ENCODE measurements around the gene SWAP70.

The SWAP70 gene

GRCh38 chr11:9669954-9670353 is 6.1 kb downstream of the SWAP70 start:
- H3K36me3 ChIP-seq (ENCODE audit: insufficient read depth) = no peaks in the 10 kb centered on the region
- H3K4me2 ChIP-seq = no peak overlapping the region
- H3K79me2 ChIP-seq (ENCODE audit: insufficient read depth, low read depth) = no peaks in the 10 kb centered on the region
- no peak overlapping the region for H3K27ac ChIP-seq
- no peak for TF ChIP-seq CTCF (conservative IDR thresholded peaks at IDR 0.05; ENCODE audit: low read depth, low read length)
- H2AFZ ChIP-seq (ENCODE audit: low read depth) = no peak overlapping the region
- no peaks in the 10 kb centered on the region for H3K27me3 ChIP-seq (ENCODE audit: insufficient read depth, low read depth)
- no peak overlapping the region for H3K9ac ChIP-seq
- no peaks in the 10 kb centered on the region for H4K20me1 ChIP-seq (ENCODE audit: insufficient read depth)
- H3K4me1 ChIP-seq (ENCODE audit: low read depth, poor library complexity, severe bottlenecking) = no peaks in the 10 kb centered on the region
- H3K4me3 ChIP-seq (IDR thresholded peaks at IDR 0.05; ENCODE audit: insufficient read depth, low read depth, low read length) = no peak overlapping the region

GRCh38 chr11:9672288-9672916 is 8.5 kb downstream of the SWAP70 start:
- no peak overlapping the region for H3K9ac ChIP-seq
- no peak overlapping the region for H3K4me2 ChIP-seq
- no peaks in the 10 kb centered on the region for H3K36me3 ChIP-seq (ENCODE audit: insufficient read depth)
- no peaks in the 10 kb centered on the region for H4K20me1 ChIP-seq (ENCODE audit: insufficient read depth)
- no peaks in the 10 kb centered on the region for H3K79me2 ChIP-seq (ENCODE audit: insufficient read depth, low read depth)
- H3K4me3 ChIP-seq (IDR thresholded peaks at IDR 0.05; ENCODE audit: insufficient read depth, low read depth, low read length) = no peak overlapping the region
- H3K27me3 ChIP-seq (ENCODE audit: insufficient read depth, low read depth) = no peaks in the 10 kb centered on the region
- no peaks in the 10 kb centered on the region for H3K4me1 ChIP-seq (ENCODE audit: low read depth, poor library complexity, severe bottlenecking)
- no peak overlapping the region for H3K27ac ChIP-seq
- no peak overlapping the region for H2AFZ ChIP-seq (ENCODE audit: low read depth)
- TF ChIP-seq CTCF (conservative IDR thresholded peaks at IDR 0.05; ENCODE audit: low read depth, low read length) = no peak

GRCh38 chr11:9672918-9673317 is 9.0 kb downstream of the SWAP70 start:
- no peaks in the 10 kb centered on the region for H3K27me3 ChIP-seq (ENCODE audit: insufficient read depth, low read depth)
- H3K4me3 ChIP-seq (IDR thresholded peaks at IDR 0.05; ENCODE audit: insufficient read depth, low read depth, low read length) = no peak overlapping the region
- H4K20me1 ChIP-seq (ENCODE audit: insufficient read depth) = no peaks in the 10 kb centered on the region
- H2AFZ ChIP-seq (ENCODE audit: low read depth) = no peak overlapping the region
- H3K79me2 ChIP-seq (ENCODE audit: insufficient read depth, low read depth) = no peaks in the 10 kb centered on the region
- H3K9ac ChIP-seq = no peak overlapping the region
- no peak overlapping the region for H3K4me2 ChIP-seq
- TF ChIP-seq CTCF (conservative IDR thresholded peaks at IDR 0.05; ENCODE audit: low read depth, low read length) = no peak
- H3K4me1 ChIP-seq (ENCODE audit: low read depth, poor library complexity, severe bottlenecking) = no peaks in the 10 kb centered on the region
- H3K27ac ChIP-seq = no peak overlapping the region
- no peaks in the 10 kb centered on the region for H3K36me3 ChIP-seq (ENCODE audit: insufficient read depth)

- H4K20me1 ChIP-seq (ENCODE audit: insufficient read depth) = no peaks in the 10 kb centered on the region
- H3K36me3 ChIP-seq (ENCODE audit: insufficient read depth) = no peaks in the 10 kb centered on the region
- H3K27me3 ChIP-seq (ENCODE audit: insufficient read depth, low read depth) = no peaks in the 10 kb centered on the region
- no peak overlapping the region for H2AFZ ChIP-seq (ENCODE audit: low read depth)
- no peak overlapping the region for H3K4me3 ChIP-seq (IDR thresholded peaks at IDR 0.05; ENCODE audit: insufficient read depth, low read depth, low read length)
- no peak for TF ChIP-seq CTCF (conservative IDR thresholded peaks at IDR 0.05; ENCODE audit: low read depth, low read length)
- H3K4me1 ChIP-seq (ENCODE audit: low read depth, poor library complexity, severe bottlenecking) = no peaks in the 10 kb centered on the region
- no peak overlapping the region for H3K9ac ChIP-seq
- H3K4me2 ChIP-seq = no peak overlapping the region
- no peaks in the 10 kb centered on the region for H3K79me2 ChIP-seq (ENCODE audit: insufficient read depth, low read depth)
- H3K27ac ChIP-seq = no peak overlapping the region
Measured at GRCh38 chr11:9675691-9676090, 11.8 kb downstream of the SWAP70 start.

All from KMS-11 (cell line).